ENCODE results near the gene NDUFB5.
"Not testable (repeated sequence)": the region's sequence is repeated elsewhere in the genome, so short reads cannot be mapped to it uniquely, and the experiment has no call there.

DNA sequence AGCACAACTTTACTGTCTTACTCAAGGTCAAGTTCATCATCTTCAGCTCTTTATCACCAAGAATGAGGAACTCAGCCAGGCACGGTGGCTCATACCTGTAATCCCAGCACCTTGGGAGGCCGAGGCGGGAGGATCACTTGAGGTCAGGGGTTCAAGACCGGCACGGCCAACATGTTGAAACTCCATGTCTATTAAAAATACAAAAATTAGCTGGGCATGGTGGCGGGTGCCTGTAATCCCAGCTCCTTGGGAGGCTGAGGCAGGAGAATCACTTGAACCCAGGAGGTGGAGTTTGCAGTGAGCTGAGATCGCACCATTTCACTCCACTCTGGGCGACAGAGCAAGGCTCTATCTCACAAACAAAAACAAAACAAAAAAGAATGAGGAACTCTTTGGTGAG, 39.2 kb downstream of the NDUFB5 start:
- TF ChIP-seq, protein P1, sequence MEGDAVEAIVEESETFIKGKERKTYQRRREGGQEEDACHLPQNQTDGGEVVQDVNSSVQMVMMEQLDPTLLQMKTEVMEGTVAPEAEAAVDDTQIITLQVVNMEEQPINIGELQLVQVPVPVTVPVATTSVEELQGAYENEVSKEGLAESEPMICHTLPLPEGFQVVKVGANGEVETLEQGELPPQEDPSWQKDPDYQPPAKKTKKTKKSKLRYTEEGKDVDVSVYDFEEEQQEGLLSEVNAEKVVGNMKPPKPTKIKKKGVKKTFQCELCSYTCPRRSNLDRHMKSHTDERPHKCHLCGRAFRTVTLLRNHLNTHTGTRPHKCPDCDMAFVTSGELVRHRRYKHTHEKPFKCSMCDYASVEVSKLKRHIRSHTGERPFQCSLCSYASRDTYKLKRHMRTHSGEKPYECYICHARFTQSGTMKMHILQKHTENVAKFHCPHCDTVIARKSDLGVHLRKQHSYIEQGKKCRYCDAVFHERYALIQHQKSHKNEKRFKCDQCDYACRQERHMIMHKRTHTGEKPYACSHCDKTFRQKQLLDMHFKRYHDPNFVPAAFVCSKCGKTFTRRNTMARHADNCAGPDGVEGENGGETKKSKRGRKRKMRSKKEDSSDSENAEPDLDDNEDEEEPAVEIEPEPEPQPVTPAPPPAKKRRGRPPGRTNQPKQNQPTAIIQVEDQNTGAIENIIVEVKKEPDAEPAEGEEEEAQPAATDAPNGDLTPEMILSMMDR (tag by site-specific recombination; IDR thresholded peaks at IDR 0.05): not testable (repeated sequence)
- TF ChIP-seq, protein P2, sequence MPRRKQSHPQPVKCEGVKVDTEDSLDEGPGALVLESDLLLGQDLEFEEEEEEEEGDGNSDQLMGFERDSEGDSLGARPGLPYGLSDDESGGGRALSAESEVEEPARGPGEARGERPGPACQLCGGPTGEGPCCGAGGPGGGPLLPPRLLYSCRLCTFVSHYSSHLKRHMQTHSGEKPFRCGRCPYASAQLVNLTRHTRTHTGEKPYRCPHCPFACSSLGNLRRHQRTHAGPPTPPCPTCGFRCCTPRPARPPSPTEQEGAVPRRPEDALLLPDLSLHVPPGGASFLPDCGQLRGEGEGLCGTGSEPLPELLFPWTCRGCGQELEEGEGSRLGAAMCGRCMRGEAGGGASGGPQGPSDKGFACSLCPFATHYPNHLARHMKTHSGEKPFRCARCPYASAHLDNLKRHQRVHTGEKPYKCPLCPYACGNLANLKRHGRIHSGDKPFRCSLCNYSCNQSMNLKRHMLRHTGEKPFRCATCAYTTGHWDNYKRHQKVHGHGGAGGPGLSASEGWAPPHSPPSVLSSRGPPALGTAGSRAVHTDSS (tag by site-specific recombination; IDR thresholded peaks at IDR 0.05): not testable (repeated sequence)
- TF ChIP-seq YY1 (tag by site-specific recombination; IDR thresholded peaks at IDR 0.05); ZNF121 (tag by site-specific recombination; IDR thresholded peaks at IDR 0.05); ZNF16 (tag by site-specific recombination; IDR thresholded peaks at IDR 0.05; ENCODE audit: low read depth): not testable (repeated sequence)
- TF ChIP-seq, protein P3, sequence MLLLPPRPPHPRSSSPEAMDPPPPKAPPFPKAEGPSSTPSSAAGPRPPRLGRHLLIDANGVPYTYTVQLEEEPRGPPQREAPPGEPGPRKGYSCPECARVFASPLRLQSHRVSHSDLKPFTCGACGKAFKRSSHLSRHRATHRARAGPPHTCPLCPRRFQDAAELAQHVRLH (tag by site-specific recombination; IDR thresholded peaks at IDR 0.05): not testable (repeated sequence)
- TF ChIP-seq, protein P4, sequence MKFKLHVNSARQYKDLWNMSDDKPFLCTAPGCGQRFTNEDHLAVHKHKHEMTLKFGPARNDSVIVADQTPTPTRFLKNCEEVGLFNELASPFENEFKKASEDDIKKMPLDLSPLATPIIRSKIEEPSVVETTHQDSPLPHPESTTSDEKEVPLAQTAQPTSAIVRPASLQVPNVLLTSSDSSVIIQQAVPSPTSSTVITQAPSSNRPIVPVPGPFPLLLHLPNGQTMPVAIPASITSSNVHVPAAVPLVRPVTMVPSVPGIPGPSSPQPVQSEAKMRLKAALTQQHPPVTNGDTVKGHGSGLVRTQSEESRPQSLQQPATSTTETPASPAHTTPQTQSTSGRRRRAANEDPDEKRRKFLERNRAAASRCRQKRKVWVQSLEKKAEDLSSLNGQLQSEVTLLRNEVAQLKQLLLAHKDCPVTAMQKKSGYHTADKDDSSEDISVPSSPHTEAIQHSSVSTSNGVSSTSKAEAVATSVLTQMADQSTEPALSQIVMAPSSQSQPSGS (tag by site-specific recombination; IDR thresholded peaks at IDR 0.05; ENCODE audit: low read depth): not testable (repeated sequence)

All from HEK293 (cell line).